GM12878 (cell line): ENCODE measurements around the gene PCLAF. TPM values are rescaled to one million over a fixed set of nuclear protein-coding genes. Genes with fewer than 3 reads are reported as not detected.

Source experiments
- BCL11A ChIP-seq: IDR thresholded peaks from 2 replicates; pipeline ENCODE4 v1.6.1; 2011; ENCODE audit warnings: low read depth, low read length
- CBX3 ChIP-seq: fragments of 200-600 bp; sonication (generic); IDR thresholded peaks from 2 replicates; pipeline ENCODE4 v1.6.1; 2016; ENCODE audit warnings: low read depth, borderline replicate concordance
- HDGF ChIP-seq: fragments of 450-650 bp; IDR thresholded peaks from 2 replicates; pipeline ENCODE4 v1.6.1; 2016; ENCODE audit warnings: antibody characterized with exemption
- IKZF2 ChIP-seq, 2 experiments: fragments of 450-650 bp; IDR thresholded peaks; 2 replicates each; pipeline ENCODE4 v1.6.1; 2017; ENCODE audit warnings: mild to moderate bottlenecking in 2 of 2, moderate library complexity in 2 of 2
- LARP7 ChIP-seq: fragments of 450-650 bp; IDR thresholded peaks from 2 replicates; pipeline ENCODE4 v1.6.1; 2017; ENCODE audit warnings: mild to moderate bottlenecking
- MTA2 ChIP-seq: fragments of 450-650 bp; IDR thresholded peaks from 2 replicates; pipeline ENCODE4 v1.6.1; 2016; ENCODE audit warnings: low read depth, mild to moderate bottlenecking, moderate library complexity
- MYB ChIP-seq: fragments of 150-350 bp; IDR thresholded peaks from 2 replicates; pipeline ENCODE4 v1.6.1; 2014; ENCODE audit warnings: mild to moderate bottlenecking, low read depth, low read length, borderline replicate concordance
- NFIC ChIP-seq: IDR thresholded peaks from 2 replicates; pipeline ENCODE4 v1.6.1; 2012; ENCODE audit warnings: low read depth, mild to moderate bottlenecking, inconsistent platforms, low read length, moderate library complexity
- NFXL1 ChIP-seq: fragments of 450-650 bp; IDR thresholded peaks from 2 replicates; pipeline ENCODE4 v1.6.1; 2017; ENCODE audit warnings: antibody characterized with exemption, mild to moderate bottlenecking, borderline replicate concordance
- NR2F1 ChIP-seq: fragments of 450-650 bp; conservative IDR thresholded peaks from 2 replicates; pipeline ENCODE4 v1.6.1; 2017; ENCODE audit warnings: mild to moderate bottlenecking
- RAD21 ChIP-seq: IDR thresholded peaks from 2 replicates; pipeline ENCODE4 v1.6.1; 2011; ENCODE audit warnings: mild to moderate bottlenecking, low read depth, low read length, moderate library complexity; ENCODE audit not compliant: insufficient read depth
- SMARCA5 ChIP-seq: fragments of 450-650 bp; IDR thresholded peaks from 2 replicates; pipeline ENCODE4 v1.6.1; 2017; ENCODE audit warnings: mild to moderate bottlenecking
- TAF1 ChIP-seq: IDR thresholded peaks from 2 replicates; pipeline ENCODE4 v1.6.1; 2011; ENCODE audit warnings: mild to moderate bottlenecking, low read depth, low read length, borderline replicate concordance
- YBX1 ChIP-seq: fragments of 450-650 bp; IDR thresholded peaks from 2 replicates; pipeline ENCODE4 v1.6.1; 2016; ENCODE audit warnings: antibody characterized with exemption
- YY1 ChIP-seq: IDR thresholded peaks from 2 replicates; pipeline ENCODE4 v1.6.1; 2011; ENCODE audit warnings: low read depth, mild to moderate bottlenecking, low read length
- polyA plus RNA-seq, 11 experiments: library from polyadenylated mRNA; depleted of rRNA in 4 of 11; unstranded in 6 of 11; stranded (reverse) in 5 of 11; fragments of >200 nt; fragmentation: Nextera tagmentation in 4 of 11; fragmentation: Illumina TruSeq in 1 of 11; extraction: Ambion mirVana in 4 of 11; extraction: Trizol in 1 of 11; gene quantifications; 1 replicate in 1 of 11; 2 replicates in 10 of 11; pipeline versions ENCODE4 v1.2.1 to v1.2.3, GENCODE V29; 2011 to 2016; ENCODE audit warnings: inconsistent platforms in 2 of 11, missing spikeins in 2 of 11, low read depth in 1 of 11
- total RNA-seq, 4 experiments: library from RNA; depleted of rRNA in 3 of 4; stranded (reverse); fragments of >200 nt in 3 of 4; fragmentation: Illumina TruSeq in 1 of 4; extraction: Trizol in 1 of 4; gene quantifications; 2 replicates each; pipeline versions ENCODE4 v1.2.1 to v1.2.3, GENCODE V29; 2013 to 2021
- TF ChIP-seq, protein P1 (sequence below): IDR thresholded peaks from 2 replicates; pipeline ENCODE4 v1.6.1; 2011; ENCODE audit warnings: borderline replicate concordance, low read depth, mild to moderate bottlenecking, moderate library complexity, low read length; ENCODE audit not compliant: insufficient read depth, poor library complexity, severe bottlenecking
- TF ChIP-seq, protein P2 (sequence below): fragments of 450-650 bp; IDR thresholded peaks from 2 replicates; pipeline ENCODE4 v1.6.1; 2017; ENCODE audit warnings: mild to moderate bottlenecking, moderate library complexity
- TF ChIP-seq, protein P3 (sequence below): IDR thresholded peaks from 2 replicates; pipeline ENCODE4 v1.6.1; 2012; ENCODE audit warnings: low read depth, low read length, improper control_type of control experiment
- TF ChIP-seq, protein P4 (sequence below): fragments of 450-650 bp; conservative IDR thresholded peaks from 2 replicates; pipeline ENCODE4 v1.6.1; 2017; ENCODE audit warnings: mild to moderate bottlenecking, moderate library complexity
- TF ChIP-seq, protein P5 (sequence below): fragments of 450-650 bp; formaldehyde crosslinking; IDR thresholded peaks from 2 replicates; pipeline ENCODE4 v1.4.0; 2020; ENCODE audit warnings: mild to moderate bottlenecking, moderate library complexity

The PCLAF gene
- total and polyA plus RNA-seq, 10 of the 15 experiments (the other 5 are each of a cell fraction or from before 2014, with no cell fraction given): 79.0 to 627 (median 343) TPM

DNA sequence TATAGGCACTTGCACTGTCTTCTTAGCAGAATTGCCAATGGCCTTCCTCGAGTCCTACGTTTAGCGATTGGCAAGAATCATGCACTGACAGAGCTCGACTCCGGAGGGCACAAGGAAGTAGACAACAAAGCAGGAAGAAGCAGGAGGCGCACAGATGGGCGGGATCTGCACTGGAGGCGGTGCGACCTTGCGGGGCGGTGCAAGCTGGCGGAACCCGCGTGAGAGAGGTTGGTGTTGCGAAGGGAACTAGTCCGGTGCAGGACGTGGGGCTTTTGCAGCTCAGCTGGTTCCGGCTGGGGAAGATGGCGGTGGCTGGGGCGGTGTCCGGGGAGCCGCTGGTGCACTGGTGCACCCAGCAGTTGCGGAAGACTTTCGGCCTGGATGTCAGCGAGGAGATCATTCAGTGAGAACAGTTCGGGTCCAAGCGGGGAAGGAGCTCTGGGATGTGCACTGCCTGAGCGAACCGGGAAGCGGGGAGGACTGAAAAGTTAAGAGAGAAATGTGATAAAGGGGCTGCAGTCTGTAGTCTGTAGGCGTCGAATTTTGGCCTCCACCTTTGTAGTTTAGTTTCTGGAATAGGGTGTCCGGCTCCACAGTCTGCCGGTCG, 6.4 kb upstream of the PCLAF start, which contains the start of gene TRIP4 (continued):
- TF ChIP-seq, protein P1, sequence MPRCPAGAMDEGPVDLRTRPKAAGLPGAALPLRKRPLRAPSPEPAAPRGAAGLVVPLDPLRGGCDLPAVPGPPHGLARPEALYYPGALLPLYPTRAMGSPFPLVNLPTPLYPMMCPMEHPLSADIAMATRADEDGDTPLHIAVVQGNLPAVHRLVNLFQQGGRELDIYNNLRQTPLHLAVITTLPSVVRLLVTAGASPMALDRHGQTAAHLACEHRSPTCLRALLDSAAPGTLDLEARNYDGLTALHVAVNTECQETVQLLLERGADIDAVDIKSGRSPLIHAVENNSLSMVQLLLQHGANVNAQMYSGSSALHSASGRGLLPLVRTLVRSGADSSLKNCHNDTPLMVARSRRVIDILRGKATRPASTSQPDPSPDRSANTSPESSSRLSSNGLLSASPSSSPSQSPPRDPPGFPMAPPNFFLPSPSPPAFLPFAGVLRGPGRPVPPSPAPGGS: peak; percentile 56
- TF ChIP-seq, protein P2, sequence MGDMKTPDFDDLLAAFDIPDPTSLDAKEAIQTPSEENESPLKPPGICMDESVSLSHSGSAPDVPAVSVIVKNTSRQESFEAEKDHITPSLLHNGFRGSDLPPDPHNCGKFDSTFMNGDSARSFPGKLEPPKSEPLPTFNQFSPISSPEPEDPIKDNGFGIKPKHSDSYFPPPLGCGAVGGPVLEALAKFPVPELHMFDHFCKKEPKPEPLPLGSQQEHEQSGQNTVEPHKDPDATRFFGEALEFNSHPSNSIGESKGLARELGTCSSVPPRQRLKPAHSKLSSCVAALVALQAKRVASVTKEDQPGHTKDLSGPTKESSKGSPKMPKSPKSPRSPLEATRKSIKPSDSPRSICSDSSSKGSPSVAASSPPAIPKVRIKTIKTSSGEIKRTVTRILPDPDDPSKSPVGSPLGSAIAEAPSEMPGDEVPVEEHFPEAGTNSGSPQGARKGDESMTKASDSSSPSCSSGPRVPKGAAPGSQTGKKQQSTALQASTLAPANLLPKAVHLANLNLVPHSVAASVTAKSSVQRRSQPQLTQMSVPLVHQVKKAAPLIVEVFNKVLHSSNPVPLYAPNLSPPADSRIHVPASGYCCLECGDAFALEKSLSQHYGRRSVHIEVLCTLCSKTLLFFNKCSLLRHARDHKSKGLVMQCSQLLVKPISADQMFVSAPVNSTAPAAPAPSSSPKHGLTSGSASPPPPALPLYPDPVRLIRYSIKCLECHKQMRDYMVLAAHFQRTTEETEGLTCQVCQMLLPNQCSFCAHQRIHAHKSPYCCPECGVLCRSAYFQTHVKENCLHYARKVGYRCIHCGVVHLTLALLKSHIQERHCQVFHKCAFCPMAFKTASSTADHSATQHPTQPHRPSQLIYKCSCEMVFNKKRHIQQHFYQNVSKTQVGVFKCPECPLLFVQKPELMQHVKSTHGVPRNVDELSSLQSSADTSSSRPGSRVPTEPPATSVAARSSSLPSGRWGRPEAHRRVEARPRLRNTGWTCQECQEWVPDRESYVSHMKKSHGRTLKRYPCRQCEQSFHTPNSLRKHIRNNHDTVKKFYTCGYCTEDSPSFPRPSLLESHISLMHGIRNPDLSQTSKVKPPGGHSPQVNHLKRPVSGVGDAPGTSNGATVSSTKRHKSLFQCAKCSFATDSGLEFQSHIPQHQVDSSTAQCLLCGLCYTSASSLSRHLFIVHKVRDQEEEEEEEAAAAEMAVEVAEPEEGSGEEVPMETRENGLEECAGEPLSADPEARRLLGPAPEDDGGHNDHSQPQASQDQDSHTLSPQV: no peak
- no peak for TF ChIP-seq BCL11A
- TF ChIP-seq LARP7: peak; percentile 95
- peak; percentile 63 to 81; a peak in 3 of 4 replicates for TF ChIP-seq IKZF2 (IDR thresholded peaks at IDR 0.05)
- TF ChIP-seq, protein P3, sequence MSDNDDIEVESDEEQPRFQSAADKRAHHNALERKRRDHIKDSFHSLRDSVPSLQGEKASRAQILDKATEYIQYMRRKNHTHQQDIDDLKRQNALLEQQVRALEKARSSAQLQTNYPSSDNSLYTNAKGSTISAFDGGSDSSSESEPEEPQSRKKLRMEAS: peak; percentile 88
- peak; percentile 51; the same call in 1 of the 2 replicates for TF ChIP-seq RAD21
- no peak for TF ChIP-seq CBX3
- TF ChIP-seq NFXL1: no peak
- peak; percentile 98 for TF ChIP-seq TAF1
- peak; percentile 67 for TF ChIP-seq NR2F1
- no peak for TF ChIP-seq MYB
- TF ChIP-seq MTA2: peak; percentile 30; the same call in 1 of the 2 replicates
- no peak for TF ChIP-seq YBX1
- TF ChIP-seq, protein P4, sequence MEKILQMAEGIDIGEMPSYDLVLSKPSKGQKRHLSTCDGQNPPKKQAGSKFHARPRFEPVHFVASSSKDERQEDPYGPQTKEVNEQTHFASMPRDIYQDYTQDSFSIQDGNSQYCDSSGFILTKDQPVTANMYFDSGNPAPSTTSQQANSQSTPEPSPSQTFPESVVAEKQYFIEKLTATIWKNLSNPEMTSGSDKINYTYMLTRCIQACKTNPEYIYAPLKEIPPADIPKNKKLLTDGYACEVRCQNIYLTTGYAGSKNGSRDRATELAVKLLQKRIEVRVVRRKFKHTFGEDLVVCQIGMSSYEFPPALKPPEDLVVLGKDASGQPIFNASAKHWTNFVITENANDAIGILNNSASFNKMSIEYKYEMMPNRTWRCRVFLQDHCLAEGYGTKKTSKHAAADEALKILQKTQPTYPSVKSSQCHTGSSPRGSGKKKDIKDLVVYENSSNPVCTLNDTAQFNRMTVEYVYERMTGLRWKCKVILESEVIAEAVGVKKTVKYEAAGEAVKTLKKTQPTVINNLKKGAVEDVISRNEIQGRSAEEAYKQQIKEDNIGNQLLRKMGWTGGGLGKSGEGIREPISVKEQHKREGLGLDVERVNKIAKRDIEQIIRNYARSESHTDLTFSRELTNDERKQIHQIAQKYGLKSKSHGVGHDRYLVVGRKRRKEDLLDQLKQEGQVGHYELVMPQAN: peak; percentile 97
- no peak; the same call in 1 of the 2 replicates for TF ChIP-seq NFIC
- TF ChIP-seq SMARCA5: peak; percentile 97
- TF ChIP-seq YY1: peak; percentile 98
- peak; percentile 96 for TF ChIP-seq HDGF
- TF ChIP-seq, protein P5, sequence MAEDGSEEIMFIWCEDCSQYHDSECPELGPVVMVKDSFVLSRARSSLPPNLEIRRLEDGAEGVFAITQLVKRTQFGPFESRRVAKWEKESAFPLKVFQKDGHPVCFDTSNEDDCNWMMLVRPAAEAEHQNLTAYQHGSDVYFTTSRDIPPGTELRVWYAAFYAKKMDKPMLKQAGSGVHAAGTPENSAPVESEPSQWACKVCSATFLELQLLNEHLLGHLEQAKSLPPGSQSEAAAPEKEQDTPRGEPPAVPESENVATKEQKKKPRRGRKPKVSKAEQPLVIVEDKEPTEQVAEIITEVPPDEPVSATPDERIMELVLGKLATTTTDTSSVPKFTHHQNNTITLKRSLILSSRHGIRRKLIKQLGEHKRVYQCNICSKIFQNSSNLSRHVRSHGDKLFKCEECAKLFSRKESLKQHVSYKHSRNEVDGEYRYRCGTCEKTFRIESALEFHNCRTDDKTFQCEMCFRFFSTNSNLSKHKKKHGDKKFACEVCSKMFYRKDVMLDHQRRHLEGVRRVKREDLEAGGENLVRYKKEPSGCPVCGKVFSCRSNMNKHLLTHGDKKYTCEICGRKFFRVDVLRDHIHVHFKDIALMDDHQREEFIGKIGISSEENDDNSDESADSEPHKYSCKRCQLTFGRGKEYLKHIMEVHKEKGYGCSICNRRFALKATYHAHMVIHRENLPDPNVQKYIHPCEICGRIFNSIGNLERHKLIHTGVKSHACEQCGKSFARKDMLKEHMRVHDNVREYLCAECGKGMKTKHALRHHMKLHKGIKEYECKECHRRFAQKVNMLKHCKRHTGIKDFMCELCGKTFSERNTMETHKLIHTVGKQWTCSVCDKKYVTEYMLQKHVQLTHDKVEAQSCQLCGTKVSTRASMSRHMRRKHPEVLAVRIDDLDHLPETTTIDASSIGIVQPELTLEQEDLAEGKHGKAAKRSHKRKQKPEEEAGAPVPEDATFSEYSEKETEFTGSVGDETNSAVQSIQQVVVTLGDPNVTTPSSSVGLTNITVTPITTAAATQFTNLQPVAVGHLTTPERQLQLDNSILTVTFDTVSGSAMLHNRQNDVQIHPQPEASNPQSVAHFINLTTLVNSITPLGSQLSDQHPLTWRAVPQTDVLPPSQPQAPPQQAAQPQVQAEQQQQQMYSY (CRISPR knock-in tag): no peak
